K562 (cell line): ENCODE measurements around the gene MPDU1. TPM values are rescaled to one million over a fixed set of nuclear protein-coding genes. Genes with fewer than 3 reads are reported as not detected.

Experiments used
- CREB3 ChIP-seq: fragments of 450-650 bp; conservative IDR thresholded peaks from 2 replicates; pipeline ENCODE4 v1.6.1; 2016; ENCODE audit warnings: missing genetic modification characterization, low read depth, mild to moderate bottlenecking, missing compliant biosample characterization, moderate library complexity
- CREBBP ChIP-seq: IDR thresholded peaks from one replicate; pipeline ENCODE4 v1.6.1; 2012; ENCODE audit warnings: low read depth, mild to moderate bottlenecking, control low read depth, inconsistent platforms, low read length
- DLX4 ChIP-seq: fragments of 250-450 bp; sonication (Bioruptor Pico); IDR thresholded peaks from 2 replicates; pipeline ENCODE4 v1.6.1; 2021; ENCODE audit warnings: mild to moderate bottlenecking
- E4F1 ChIP-seq: fragments of 250-450 bp; sonication (Bioruptor Pico); IDR thresholded peaks from 2 replicates; pipeline ENCODE4 v1.5.0; 2021; ENCODE audit warnings: mild to moderate bottlenecking, borderline replicate concordance
- FOS ChIP-seq: IDR thresholded peaks from 3 replicates; pipeline ENCODE4 v1.6.1; 2011; ENCODE audit not compliant: insufficient read length; ENCODE audit errors: extremely low read depth
- FOXP4 ChIP-seq: sonication (generic); formaldehyde crosslinking; IDR thresholded peaks from 2 replicates; pipeline ENCODE4 v1.8.0; 2022; ENCODE audit warnings: mild to moderate bottlenecking, missing genetic modification reagents, borderline replicate concordance
- JUN ChIP-seq, 2 experiments: sonication (generic) in 1 of 2; formaldehyde crosslinking in 1 of 2; IDR thresholded peaks; 2 replicates each; pipeline versions ENCODE4 v1.6.1 to v1.8.0; 2012 to 2022; ENCODE audit warnings: borderline replicate concordance in 2 of 2, mild to moderate bottlenecking in 2 of 2, improper control_type of control experiment in 1 of 2, low read depth in 1 of 2, low read length in 1 of 2, missing genetic modification reagents in 1 of 2
- KLF1 ChIP-seq: fragments of 450-650 bp; IDR thresholded peaks from 2 replicates; pipeline ENCODE4 v1.6.1; 2016; ENCODE audit warnings: missing genetic modification characterization, missing compliant biosample characterization
- ZBTB40 ChIP-seq, 2 experiments: fragments of 450-650 bp in 1 of 2; sonication (generic) in 1 of 2; formaldehyde crosslinking in 1 of 2; IDR thresholded peaks; 2 replicates each; pipeline versions ENCODE4 v1.7.1 to v1.9.0; 2016 to 2022; ENCODE audit warnings: inconsistent platforms in 1 of 2, mild to moderate bottlenecking in 1 of 2, missing genetic modification reagents in 1 of 2
- polyA plus RNA-seq, 8 experiments: library from polyadenylated mRNA; depleted of rRNA in 4 of 8; stranded (reverse) in 5 of 8; unstranded in 3 of 8; fragments of >200 nt; fragmentation: Nextera tagmentation in 2 of 8; fragmentation: Illumina TruSeq in 1 of 8; extraction: Ambion mirVana in 2 of 8; extraction: Trizol in 1 of 8; gene quantifications; 2 replicates each; pipeline versions ENCODE4 v1.2.1 to v1.2.3, GENCODE V29; 2011 to 2014; ENCODE audit warnings: inconsistent platforms in 1 of 8, missing spikeins in 1 of 8
- total RNA-seq, 7 experiments: library from RNA; depleted of rRNA in 6 of 7; stranded (reverse); fragments of >200 nt in 6 of 7; fragmentation: Illumina TruSeq in 2 of 7; extraction: Trizol in 2 of 7; gene quantifications; 2 replicates each; pipeline versions ENCODE4 v1.2.1 to v1.2.3, GENCODE V29; 2011 to 2021; ENCODE audit warnings: low replicate concordance in 1 of 7

The MPDU1 gene
- total and polyA plus RNA-seq, 9 of the 15 experiments (the other 6 are each of a cell fraction or from before 2014, with no cell fraction given), result 4.9 to 179 (median 77.1) TPM

- TF ChIP-seq ZBTB40 (IDR thresholded peaks at IDR 0.05) (peak; percentile 92), ZBTB40 (CRISPR knock-in tag; IDR thresholded peaks at IDR 0.05) (no peak), FOS (peak; percentile 97), JUN (IDR thresholded peaks at IDR 0.05; ENCODE audit: borderline replicate concordance, low read depth, low read length) (no peak), JUN (CRISPR knock-in tag; IDR thresholded peaks at IDR 0.05; ENCODE audit: borderline replicate concordance) (no peak), DLX4 (CRISPR knock-in tag) (0 out of 2 replicates have a peak, but pooled peaks have one; percentile 34), E4F1 (no peak), KLF1 (tag) (no peak), CREBBP (no peak), CREB3 (tag) (no peak), FOXP4 (CRISPR knock-in tag) (0 out of 2 replicates have a peak, but pooled peaks have one; percentile 23)
These were observed 10.9 kb upstream of the MPDU1 start (continued) for GRCh38 chr17:7572588-7573323.
